Measurements from ENCODE around the gene MYH16. TPM values are rescaled to one million over a fixed set of nuclear protein-coding genes. Genes with fewer than 3 reads are reported as not detected.

Gene MYH16
- total and polyA plus RNA-seq, 4 donors: not detected

- no peak for TF ChIP-seq ZBTB33 (IDR thresholded peaks at IDR 0.05)
- TF ChIP-seq YY1 (IDR thresholded peaks at IDR 0.05): no peak
- TF ChIP-seq EGR1 (IDR thresholded peaks at IDR 0.05; ENCODE audit: low read depth in 2 of 2): no peak
- TF ChIP-seq TAF1 (conservative IDR thresholded peaks at IDR 0.05): no peak
- TF ChIP-seq, protein P1, sequence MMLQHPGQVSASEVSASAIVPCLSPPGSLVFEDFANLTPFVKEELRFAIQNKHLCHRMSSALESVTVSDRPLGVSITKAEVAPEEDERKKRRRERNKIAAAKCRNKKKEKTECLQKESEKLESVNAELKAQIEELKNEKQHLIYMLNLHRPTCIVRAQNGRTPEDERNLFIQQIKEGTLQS (IDR thresholded peaks at IDR 0.05): no peak
- TF ChIP-seq FOXA1 (IDR thresholded peaks at IDR 0.05): no peak
These were observed 11.0 kb upstream of the MYH16 start (continued) for GRCh38 chr7:99261646-99262045.

DNA sequence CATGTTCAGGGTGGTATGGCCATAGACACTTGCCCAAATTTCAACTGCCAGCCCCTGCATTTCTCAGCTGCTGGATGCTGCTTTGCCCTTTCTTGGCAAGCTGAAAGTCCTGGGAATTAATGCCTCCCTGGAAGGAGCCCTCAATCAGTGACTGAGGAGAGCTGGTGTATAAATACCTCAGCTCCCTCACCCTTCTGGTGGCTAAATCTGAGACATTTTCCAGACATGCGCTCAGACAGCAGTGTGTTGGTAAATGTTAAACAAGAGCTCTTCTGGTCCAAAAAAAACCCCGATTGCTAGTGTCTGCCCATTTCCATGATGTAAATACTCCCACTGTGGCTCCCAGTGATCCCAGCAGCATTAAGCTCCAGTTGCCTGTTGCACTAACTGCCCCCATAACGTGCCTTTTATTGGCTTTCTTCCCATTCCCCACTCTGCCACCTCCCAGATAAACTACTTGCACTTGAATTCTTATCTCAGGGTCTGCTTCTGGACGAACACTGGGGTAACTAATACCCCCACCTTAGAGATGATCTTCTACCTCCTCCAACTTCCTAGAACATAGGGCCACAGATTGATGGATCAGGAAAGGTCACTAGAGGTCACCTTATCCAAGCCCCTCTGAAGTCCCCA, 6.7 kb upstream of the MYH16 start:
- 88% methylated on average over 4 of the region's 4 CpGs for WGBS
- no peak for TF ChIP-seq NR2F2 (IDR thresholded peaks at IDR 0.05)
- no peak for TF ChIP-seq TAF1 (conservative IDR thresholded peaks at IDR 0.05)
- Histone ChIP-seq H3K27ac (ENCODE audit: low read depth in 1 of 2, low read length in 2 of 2) (no peak overlapping the region), H3K9ac (ENCODE audit: low read depth in 1 of 2, low read length in 2 of 2) (no peak overlapping the region), H3K36me3 (ENCODE audit: control insufficient read depth in 4 of 4, insufficient read depth in 3 of 4, low read depth in 1 of 4, low read length in 3 of 4) (no peaks in the 10 kb centered on the region), H3K4me1 (ENCODE audit: control insufficient read depth in 4 of 4, insufficient read depth in 4 of 4, low read length in 3 of 4) (no peaks in the 10 kb centered on the region), H3K9me3 (ENCODE audit: control insufficient read depth in 4 of 4, low read length in 3 of 4) (no peaks in the 10 kb centered on the region), H3K27me3 (ENCODE audit: control insufficient read depth in 4 of 4, insufficient read depth in 4 of 4, low read length in 3 of 4) (no peaks in the 10 kb centered on the region), H3K4me3 (ENCODE audit: low read depth in 1 of 3, low read length in 3 of 3) (no peak overlapping the region)
- DNase-seq (ENCODE audit: low spot score): no peak

DNA sequence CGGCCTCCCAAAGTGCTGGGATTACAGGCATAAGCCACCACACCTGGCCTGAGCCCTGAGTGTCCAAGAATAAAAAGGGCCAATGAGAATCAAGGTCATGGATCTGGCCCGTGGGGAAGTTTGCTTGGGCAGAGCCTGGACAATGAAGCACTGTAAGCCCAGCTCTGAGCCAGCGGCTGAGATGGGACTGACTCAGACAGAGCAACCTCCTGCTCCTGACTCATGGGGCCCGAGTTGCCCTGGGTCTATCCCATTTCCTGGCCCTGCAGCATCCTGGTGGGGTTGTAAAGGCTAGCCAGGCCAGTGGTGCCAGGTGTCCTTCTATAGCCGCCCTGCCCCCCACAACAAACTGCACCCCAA, 5.2 kb upstream of the MYH16 start:
- DNase-seq (ENCODE audit: low spot score): no peak
- WGBS: 84% methylated on average over 5 of the region's 5 CpGs
- H3K36me3 ChIP-seq (ENCODE audit: control insufficient read depth in 4 of 4, insufficient read depth in 3 of 4, low read depth in 1 of 4, low read length in 3 of 4): no peaks in the 10 kb centered on the region
- H3K4me3 ChIP-seq (ENCODE audit: low read depth in 1 of 3, low read length in 3 of 3): no peak overlapping the region
- no peak overlapping the region for H3K9ac ChIP-seq (ENCODE audit: low read depth in 1 of 2, low read length in 2 of 2)
- no peaks in the 10 kb centered on the region for H3K9me3 ChIP-seq (ENCODE audit: control insufficient read depth in 4 of 4, low read length in 3 of 4)
- H3K27ac ChIP-seq (ENCODE audit: low read depth in 1 of 2, low read length in 2 of 2): no peak overlapping the region
- TF ChIP-seq HNF4G (IDR thresholded peaks at IDR 0.05) (no peak), SP1 (IDR thresholded peaks at IDR 0.05) (no peak), EGR1 (IDR thresholded peaks at IDR 0.05; ENCODE audit: low read depth in 2 of 2) (no peak)
- TF ChIP-seq, protein P2, sequence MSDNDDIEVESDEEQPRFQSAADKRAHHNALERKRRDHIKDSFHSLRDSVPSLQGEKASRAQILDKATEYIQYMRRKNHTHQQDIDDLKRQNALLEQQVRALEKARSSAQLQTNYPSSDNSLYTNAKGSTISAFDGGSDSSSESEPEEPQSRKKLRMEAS (IDR thresholded peaks at IDR 0.05): no peak
- H3K27me3 ChIP-seq (ENCODE audit: control insufficient read depth in 4 of 4, insufficient read depth in 4 of 4, low read length in 3 of 4): no peaks in the 10 kb centered on the region
- no peaks in the 10 kb centered on the region for H3K4me1 ChIP-seq (ENCODE audit: control insufficient read depth in 4 of 4, insufficient read depth in 4 of 4, low read length in 3 of 4)

GRCh38 chr7:99267841-99268576, 4.6 kb upstream of the MYH16 start:
- no peak overlapping the region for H3K9ac ChIP-seq (ENCODE audit: low read depth in 1 of 2, low read length in 2 of 2)
- no peak for DNase-seq (ENCODE audit: low spot score)
- no peaks in the 10 kb centered on the region for H3K4me1 ChIP-seq (ENCODE audit: control insufficient read depth in 4 of 4, insufficient read depth in 4 of 4, low read length in 3 of 4)
- no peak overlapping the region for H3K4me3 ChIP-seq (ENCODE audit: low read depth in 1 of 3, low read length in 3 of 3)
- H3K36me3 ChIP-seq (ENCODE audit: control insufficient read depth in 4 of 4, insufficient read depth in 3 of 4, low read depth in 1 of 4, low read length in 3 of 4): no peaks in the 10 kb centered on the region
- H3K27me3 ChIP-seq (ENCODE audit: control insufficient read depth in 4 of 4, insufficient read depth in 4 of 4, low read length in 3 of 4): no peaks in the 10 kb centered on the region
- no peak overlapping the region for H3K27ac ChIP-seq (ENCODE audit: low read depth in 1 of 2, low read length in 2 of 2)
- 85% methylated on average over 17 of the region's 17 CpGs for WGBS
- no peaks in the 10 kb centered on the region for H3K9me3 ChIP-seq (ENCODE audit: control insufficient read depth in 4 of 4, low read length in 3 of 4)
- TF ChIP-seq HNF4A (conservative IDR thresholded peaks at IDR 0.05): no peak
- TF ChIP-seq, protein P2 (IDR thresholded peaks at IDR 0.05): no peak
- TF ChIP-seq REST (IDR thresholded peaks at IDR 0.05): no peak
- TF ChIP-seq NR2F2 (IDR thresholded peaks at IDR 0.05): no peak
- TF ChIP-seq YY1 (IDR thresholded peaks at IDR 0.05): no peak
- TF ChIP-seq HNF4G (IDR thresholded peaks at IDR 0.05): no peak
- no peak for TF ChIP-seq EGR1 (IDR thresholded peaks at IDR 0.05; ENCODE audit: low read depth in 2 of 2)
- TF ChIP-seq FOXA2 (IDR thresholded peaks at IDR 0.05): no peak
- TF ChIP-seq GABPA (IDR thresholded peaks at IDR 0.05 in 1 of 2, conservative IDR thresholded peaks at IDR 0.05 in 1 of 2): no peak
- TF ChIP-seq FOXA1 (IDR thresholded peaks at IDR 0.05): no peak
- TF ChIP-seq SP1 (IDR thresholded peaks at IDR 0.05): no peak
- no peak for TF ChIP-seq ZBTB33 (IDR thresholded peaks at IDR 0.05)
- no peak for TF ChIP-seq RXRA (IDR thresholded peaks at IDR 0.05)
- TF ChIP-seq TAF1 (conservative IDR thresholded peaks at IDR 0.05): no peak
- no peak for TF ChIP-seq JUND (IDR thresholded peaks at IDR 0.05)
